Neural cell (in vitro differentiated cells): ENCODE results near the gene ADCY6. TPM values are rescaled to one million over a fixed set of nuclear protein-coding genes. Genes with fewer than 3 reads are reported as not detected.

Source experiments
- H2AFZ ChIP-seq: fragments of 200-600, 300-800 bp; sonication (generic), shearing (Covaris generic); 2 replicates; pipeline ENCODE4 v1.6.0; 2014; ENCODE audit warnings: low read depth, mild to moderate bottlenecking, antibody characterized with exemption, low read length, moderate library complexity
- H3F3A ChIP-seq: fragments of 200-600 bp; shearing (Covaris generic); 2 replicates; pipeline ENCODE4 v1.6.1; 2016; ENCODE audit warnings: mild to moderate bottlenecking, moderate library complexity, mixed read lengths, antibody characterized with exemption, low read length; ENCODE audit not compliant: insufficient read depth, poor library complexity, severe bottlenecking
- H3K27ac ChIP-seq: fragments of 200-600, 300-800 bp; sonication (generic), shearing (Covaris generic); 2 replicates; pipeline ENCODE4 v1.5.1; 2014; ENCODE audit warnings: mild to moderate bottlenecking, low read length, moderate library complexity
- H3K27me3 ChIP-seq: fragments of 300-800, 200-600 bp; sonication (generic), shearing (Covaris generic); 2 replicates; pipeline ENCODE4 v1.6.0; 2014; ENCODE audit warnings: mild to moderate bottlenecking, low read depth, low read length, moderate library complexity; ENCODE audit not compliant: insufficient read depth
- H3K36me3 ChIP-seq: fragments of 300-800, 200-600 bp; sonication (generic), shearing (Covaris generic); 2 replicates; pipeline ENCODE4 v1.5.1; 2014; ENCODE audit warnings: mild to moderate bottlenecking, antibody characterized with exemption, low read length, moderate library complexity; ENCODE audit not compliant: insufficient read depth
- H3K4me2 ChIP-seq: fragments of 300-800, 200-600 bp; sonication (generic), shearing (Covaris generic); 2 replicates; pipeline ENCODE4 v1.6.0; 2014; ENCODE audit warnings: mild to moderate bottlenecking, low read length
- H3K4me3 ChIP-seq: fragments of 300-800, 200-600 bp; sonication (generic), shearing (Covaris generic); 2 replicates; pipeline ENCODE4 v1.5.1; 2014; ENCODE audit warnings: mild to moderate bottlenecking, low read length, moderate library complexity
- H3K79me2 ChIP-seq: fragments of 200-600 bp; shearing (Covaris generic); replicated peaks from 2 replicates; pipeline ENCODE4 v1.6.0; 2014; ENCODE audit warnings: mild to moderate bottlenecking, low read length, moderate library complexity; ENCODE audit not compliant: insufficient read depth
- H3K9ac ChIP-seq: fragments of 300-800, 200-600 bp; sonication (generic), shearing (Covaris generic); 2 replicates; pipeline ENCODE4 v1.6.1; 2016; ENCODE audit warnings: mild to moderate bottlenecking, low read length, mixed read lengths
- H3K9me2 ChIP-seq: fragments of 200-600 bp; shearing (Covaris generic); 2 replicates; pipeline ENCODE4 v1.6.1; 2016; ENCODE audit warnings: mild to moderate bottlenecking, low read length, mixed read lengths; ENCODE audit not compliant: insufficient read depth
- H3K9me3 ChIP-seq: fragments of 200-600, 300-800 bp; sonication (generic), shearing (Covaris generic); 2 replicates; pipeline ENCODE4 v1.6.1; 2016; ENCODE audit warnings: mild to moderate bottlenecking, mixed run types, low read length, moderate library complexity, mixed read lengths
- H4K20me1 ChIP-seq: fragments of 200-600 bp; shearing (Covaris generic); 2 replicates; pipeline ENCODE4 v1.6.1; 2016; ENCODE audit warnings: mild to moderate bottlenecking, mixed run types; ENCODE audit not compliant: insufficient read depth
- CTCF ChIP-seq: fragments of 450-650 bp; IDR thresholded peaks from 2 replicates; pipeline ENCODE4 v1.5.1; 2014; ENCODE audit warnings: antibody characterized with exemption, mild to moderate bottlenecking, moderate library complexity; ENCODE audit not compliant: poor library complexity, severe bottlenecking
- EP300 ChIP-seq: fragments of 450-650 bp; conservative IDR thresholded peaks from 2 replicates; pipeline ENCODE4 v1.6.1; 2014; ENCODE audit warnings: antibody characterized with exemption, mild to moderate bottlenecking, moderate library complexity; ENCODE audit not compliant: poor library complexity, severe bottlenecking
- EZH2 ChIP-seq: fragments of 200-600, 300-800 bp; shearing (Covaris generic), sonication (generic); IDR thresholded peaks from 2 replicates; pipeline ENCODE4 v1.6.1; 2014; ENCODE audit warnings: antibody characterized with exemption, low read length, borderline replicate concordance, mild to moderate bottlenecking; ENCODE audit not compliant: insufficient read depth, poor library complexity, severe bottlenecking
- MXI1 ChIP-seq: fragments of 450-650 bp; conservative IDR thresholded peaks from 2 replicates; pipeline ENCODE4 v1.6.1; 2014; ENCODE audit warnings: antibody characterized with exemption, mild to moderate bottlenecking; ENCODE audit not compliant: poor library complexity, severe bottlenecking
- POLR2AphosphoS5 ChIP-seq: IDR thresholded peaks from 2 replicates; pipeline ENCODE4 v1.6.1; 2012
- RAD21 ChIP-seq: fragments of 450-650 bp; conservative IDR thresholded peaks from 2 replicates; pipeline ENCODE4 v1.6.1; 2014; ENCODE audit warnings: antibody characterized with exemption, mild to moderate bottlenecking, moderate library complexity
- REST ChIP-seq: IDR thresholded peaks from 2 replicates; pipeline ENCODE4 v1.6.1; 2012; ENCODE audit warnings: borderline replicate concordance
- SMC3 ChIP-seq: fragments of 450-650 bp; conservative IDR thresholded peaks from 2 replicates; pipeline ENCODE4 v1.6.1; 2014; ENCODE audit warnings: antibody characterized with exemption, mild to moderate bottlenecking, moderate library complexity; ENCODE audit not compliant: poor library complexity
- TAF1 ChIP-seq: IDR thresholded peaks from 2 replicates; pipeline ENCODE4 v1.6.1; 2012; ENCODE audit warnings: low read depth
- polyA plus RNA-seq: library from polyadenylated mRNA; depleted of rRNA; stranded (reverse); fragments of >200 nt; gene quantifications from 2 replicates; pipeline ENCODE4 v1.2.3, GENCODE V29; 2014

The ADCY6 gene
- polyA plus RNA-seq, 1 donor from 2014 or later: 43.1 TPM

DNA sequence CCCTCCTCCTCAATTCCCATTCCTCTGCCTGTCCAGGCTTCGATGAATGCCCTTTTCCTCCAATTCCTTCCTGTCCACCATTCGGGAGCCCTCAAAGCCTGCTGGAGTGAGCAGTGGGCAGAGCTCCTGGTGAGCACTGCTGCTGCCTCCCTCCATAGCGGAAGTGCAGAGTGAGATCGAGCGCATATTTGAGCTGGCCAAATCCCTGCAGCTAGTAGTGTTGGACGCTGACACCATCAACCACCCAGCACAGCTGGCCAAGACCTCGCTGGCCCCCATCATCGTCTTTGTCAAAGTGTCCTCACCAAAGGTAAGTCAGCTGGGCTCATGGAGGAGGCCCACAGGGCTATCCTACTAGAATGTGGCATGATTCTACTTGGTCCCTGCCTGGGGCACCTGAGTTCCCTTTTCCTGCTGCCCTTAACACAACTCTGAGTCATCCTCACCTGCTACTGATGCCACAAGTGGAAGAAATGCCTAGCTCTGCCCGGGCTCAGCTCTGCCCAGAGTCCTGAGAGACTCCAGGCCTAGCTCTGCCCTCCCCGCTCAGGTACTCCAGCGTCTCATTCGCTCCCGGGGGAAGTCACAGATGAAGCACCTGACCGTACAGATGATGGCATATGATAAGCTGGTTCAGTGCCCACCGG lies 37.4 kb upstream of the ADCY6 start:
- Histone ChIP-seq H3K27ac (no peak overlapping the region), H4K20me1 (peaks cover 3% of the 10 kb centered on the region), H3K27me3 (no peaks in the 10 kb centered on the region), H2AFZ (no peak overlapping the region), H3K9ac (no peak overlapping the region), H3K4me2 (no peak overlapping the region), H3K4me3 (no peak overlapping the region), H3K36me3 (peaks cover 2% of the 10 kb centered on the region), H3K9me3 (no peaks in the 10 kb centered on the region), H3K79me2 (peaks cover 4% of the 10 kb centered on the region), H3F3A (no peaks in the 10 kb centered on the region), H3K9me2 (no peaks in the 10 kb centered on the region)
- no peak for TF ChIP-seq CTCF
- TF ChIP-seq REST: no peak
- TF ChIP-seq RAD21: no peak
- TF ChIP-seq EP300: no peak
- no peak for TF ChIP-seq SMC3
- TF ChIP-seq MXI1: no peak
- no peak for TF ChIP-seq EZH2
- no peak for TF ChIP-seq POLR2AphosphoS5
- TF ChIP-seq TAF1: no peak

DNA sequence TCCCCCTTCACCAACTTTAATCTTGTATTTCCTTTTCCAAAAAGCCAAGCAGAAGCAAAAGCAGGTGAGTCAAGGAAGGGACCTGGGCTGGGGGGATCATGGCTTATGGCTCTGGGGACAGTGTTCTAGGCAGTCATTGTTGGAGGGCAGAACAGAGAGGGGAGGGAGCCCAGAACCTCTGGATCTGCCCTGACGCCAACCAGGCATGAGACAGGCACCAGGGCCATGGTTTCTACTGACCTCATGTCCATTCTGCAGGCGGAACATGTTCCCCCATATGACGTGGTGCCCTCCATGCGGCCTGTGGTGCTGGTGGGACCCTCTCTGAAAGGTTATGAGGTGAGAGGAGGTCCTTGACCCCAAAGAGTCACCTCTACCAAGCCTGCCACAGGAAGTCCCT lies 36.0 kb upstream of the ADCY6 start:
- Histone ChIP-seq H3K36me3 (no peaks in the 10 kb centered on the region), H4K20me1 (peaks cover 3% of the 10 kb centered on the region), H3F3A (no peaks in the 10 kb centered on the region), H2AFZ (no peak overlapping the region), H3K27me3 (no peaks in the 10 kb centered on the region), H3K27ac (no peak overlapping the region), H3K4me3 (no peak overlapping the region), H3K79me2 (peaks cover 11% of the 10 kb centered on the region), H3K4me2 (no peak overlapping the region), H3K9me3 (no peaks in the 10 kb centered on the region), H3K9me2 (no peaks in the 10 kb centered on the region), H3K9ac (no peak overlapping the region)
- TF ChIP-seq POLR2AphosphoS5: no peak
- no peak for TF ChIP-seq CTCF
- TF ChIP-seq SMC3: no peak
